ENCODE results near the gene GK.
"Not testable (repeated sequence)": the region's sequence is repeated elsewhere in the genome, so short reads cannot be mapped to it uniquely, and the experiment has no call there.

Gene GK

GRCh38 chrX:30706216-30706775 is 53.1 kb downstream of the GK start:
- DNase-seq (ENCODE audit: low read depth): no peak

GRCh38 chrX:30712214-30712613 is 59.0 kb downstream of the GK start:
- DNase-seq (ENCODE audit: low read depth): no peak

- no peak for DNase-seq (ENCODE audit: low read depth)
Measured at GRCh38 chrX:30713061-30713525, 59.9 kb downstream of the GK start.

GRCh38 chrX:30714138-30714537 is 60.9 kb downstream of the GK start:
- DNase-seq (ENCODE audit: low read depth): no peak

- DNase-seq (ENCODE audit: low read depth): no peak
Measured at GRCh38 chrX:30715976-30716375, 62.8 kb downstream of the GK start.

GRCh38 chrX:30733852-30734660 is 80.8 kb downstream of the GK start:
- DNase-seq (ENCODE audit: low read depth): no peak

GRCh38 chrX:30734782-30735181 is 81.6 kb downstream of the GK start:
- DNase-seq (ENCODE audit: low read depth): no peak

- peak; percentile 17 for DNase-seq (ENCODE audit: low read depth)
Measured at GRCh38 chrX:30735839-30736238, 82.6 kb downstream of the GK start.

GRCh38 chrX:30741545-30741944 is 88.3 kb downstream of the GK start:
- DNase-seq (ENCODE audit: low read depth): no peak

- DNase-seq (ENCODE audit: low read depth): no peak
Measured at GRCh38 chrX:30748342-30748960, 95.2 kb downstream of the GK start.

GRCh38 chrX:30751497-30751896 is 98.3 kb downstream of the GK start:
- DNase-seq (ENCODE audit: low read depth): no peak

- no peak for DNase-seq (ENCODE audit: low read depth)
Measured at GRCh38 chrX:30762755-30763154, 109.5 kb downstream of the GK start.

- not testable (repeated sequence) for DNase-seq (ENCODE audit: low read depth)
Measured at GRCh38 chrX:30773764-30774163, 120.5 kb downstream of the GK start.

- DNase-seq (ENCODE audit: low read depth): no peak
Measured at GRCh38 chrX:30777575-30777974, 124.4 kb downstream of the GK start.

GRCh38 chrX:30779453-30780030 is 126.3 kb downstream of the GK start:
- no peak for DNase-seq (ENCODE audit: low read depth)
